Hepatocyte (in vitro differentiated cells): Measurements from ENCODE around the gene CCM2. TPM values are rescaled to one million over a fixed set of nuclear protein-coding genes. Genes with fewer than 3 reads are reported as not detected.

Experiments
- DNase-seq: peaks from one replicate; pipeline ENCODE4 v3.0.0-alpha.2; 2016; ENCODE audit warnings: low spot score
- H2AFZ ChIP-seq: fragments of 200-600 bp; sonication (generic); 2 replicates; pipeline ENCODE4 v1.6.0; 2016; ENCODE audit warnings: antibody characterized with exemption, mild to moderate bottlenecking
- H3K27ac ChIP-seq: fragments of 200-600 bp; sonication (generic); 2 replicates; pipeline ENCODE4 v1.5.1; 2016; ENCODE audit warnings: mild to moderate bottlenecking
- H3K27me3 ChIP-seq: fragments of 200-600 bp; sonication (generic); 2 replicates; pipeline ENCODE4 v1.6.1; 2016
- H3K36me3 ChIP-seq: fragments of 200-600 bp; sonication (generic); replicated peaks from 2 replicates; pipeline ENCODE4 v1.5.1; 2016; ENCODE audit warnings: low read depth; ENCODE audit not compliant: insufficient read depth
- H3K4me1 ChIP-seq: fragments of 200-600 bp; sonication (generic); 2 replicates; pipeline ENCODE4 v1.5.1; 2016; ENCODE audit warnings: mild to moderate bottlenecking, moderate library complexity; ENCODE audit not compliant: insufficient read depth
- H3K4me2 ChIP-seq: fragments of 200-600 bp; sonication (generic); 2 replicates; pipeline ENCODE4 v1.6.0; 2016
- H3K4me3 ChIP-seq: fragments of 200-600 bp; sonication (generic); 2 replicates; pipeline ENCODE4 v1.5.1; 2016; ENCODE audit warnings: mild to moderate bottlenecking
- H3K79me2 ChIP-seq: fragments of 200-600 bp; sonication (generic); 2 replicates; pipeline ENCODE4 v1.6.0; 2017; ENCODE audit warnings: mild to moderate bottlenecking
- H3K9me2 ChIP-seq: fragments of 200-600 bp; sonication (generic); replicated peaks from 2 replicates; pipeline ENCODE4 v1.6.0; 2017; ENCODE audit warnings: mild to moderate bottlenecking; ENCODE audit not compliant: insufficient read depth
- H3K9me3 ChIP-seq: fragments of 200-600 bp; sonication (generic); 2 replicates; pipeline ENCODE4 v1.5.1; 2016; ENCODE audit warnings: low read depth, mild to moderate bottlenecking
- H4K20me1 ChIP-seq: fragments of 200-600 bp; sonication (generic); 2 replicates; pipeline ENCODE4 v1.6.0; 2016; ENCODE audit warnings: mild to moderate bottlenecking; ENCODE audit not compliant: insufficient read depth, poor library complexity, severe bottlenecking
- EZH2 ChIP-seq: fragments of 200-600 bp; sonication (generic); IDR thresholded peaks from 2 replicates; pipeline ENCODE4 v1.6.1; 2016; ENCODE audit warnings: antibody characterized with exemption, mild to moderate bottlenecking, borderline replicate concordance
- EZH2phosphoT487 ChIP-seq: fragments of 200-600 bp; sonication (generic); IDR thresholded peaks from one replicate; pipeline ENCODE4 v1.6.1; 2018; ENCODE audit warnings: antibody characterized with exemption, mild to moderate bottlenecking, low read depth, moderate library complexity; ENCODE audit not compliant: unreplicated experiment, severe bottlenecking
- WGBS: methylation state at CpG from one replicate; pipeline ENCODE4 v1.1.6; 2016; ENCODE audit warnings: low lambda C conversion rate; ENCODE audit errors: missing lambda C conversion rate; 5-methylcytosine and 5-hydroxymethylcytosine counted together
- polyA plus RNA-seq: library from polyadenylated mRNA; unstranded; fragments of >200 nt; fragmentation: Nextera tagmentation; extraction: Ambion mirVana; gene quantifications from 2 replicates; pipeline ENCODE4 v1.2.1, GENCODE V29; 2016
- total RNA-seq: library from RNA; depleted of rRNA; stranded (reverse); fragments of >200 nt; gene quantifications from 2 replicates; pipeline ENCODE4 v1.2.3, GENCODE V29; 2014
- TF ChIP-seq, protein P1 (sequence below): fragments of 200-600 bp; sonication (generic); IDR thresholded peaks from 2 replicates; pipeline ENCODE4 v1.5.1; 2016; ENCODE audit warnings: antibody characterized with exemption, mild to moderate bottlenecking; ENCODE audit not compliant: poor library complexity

Gene CCM2
- total and polyA plus RNA-seq, 2 experiments from 2014 or later = 32.2 to 57.1 TPM

DNA sequence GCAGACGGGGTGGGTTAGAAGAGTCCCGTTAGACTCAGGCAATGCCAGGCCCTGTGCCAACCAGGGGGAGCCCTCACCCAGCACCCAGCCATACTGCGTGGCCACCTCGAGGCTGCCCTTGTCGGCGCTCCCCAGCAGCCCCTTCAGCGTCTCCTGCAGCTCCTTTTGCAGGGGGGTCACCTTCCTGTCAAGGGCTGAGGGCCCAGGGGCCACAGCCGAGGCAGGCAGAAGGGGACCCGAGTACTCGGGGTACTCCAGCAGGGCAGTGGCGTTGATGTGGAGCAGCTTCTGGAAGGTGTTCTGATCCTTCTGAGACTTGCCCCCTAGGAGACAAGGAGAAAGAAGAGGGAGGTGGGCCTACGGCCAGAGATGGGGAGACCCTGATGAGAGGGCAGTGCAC is 101.7 kb downstream of the CCM2 start:
- Histone ChIP-seq H3K27me3 (no peaks in the 10 kb centered on the region), H3K4me3 (no peak overlapping the region), H3K36me3 (no peaks in the 10 kb centered on the region), H3K4me1 (no peaks in the 10 kb centered on the region), H3K4me2 (no peak overlapping the region), H3K79me2 (peaks cover 3% of the 10 kb centered on the region), H2AFZ (no peak overlapping the region), H3K27ac (no peak overlapping the region), H4K20me1 (no peaks in the 10 kb centered on the region), H3K9me2 (no peaks in the 10 kb centered on the region), H3K9me3 (no peaks in the 10 kb centered on the region)
- 98% methylated on average over 12 of the region's 12 CpGs for WGBS
- TF ChIP-seq EZH2 (no peak), EZH2phosphoT487 (no peak)
- TF ChIP-seq, protein P1, sequence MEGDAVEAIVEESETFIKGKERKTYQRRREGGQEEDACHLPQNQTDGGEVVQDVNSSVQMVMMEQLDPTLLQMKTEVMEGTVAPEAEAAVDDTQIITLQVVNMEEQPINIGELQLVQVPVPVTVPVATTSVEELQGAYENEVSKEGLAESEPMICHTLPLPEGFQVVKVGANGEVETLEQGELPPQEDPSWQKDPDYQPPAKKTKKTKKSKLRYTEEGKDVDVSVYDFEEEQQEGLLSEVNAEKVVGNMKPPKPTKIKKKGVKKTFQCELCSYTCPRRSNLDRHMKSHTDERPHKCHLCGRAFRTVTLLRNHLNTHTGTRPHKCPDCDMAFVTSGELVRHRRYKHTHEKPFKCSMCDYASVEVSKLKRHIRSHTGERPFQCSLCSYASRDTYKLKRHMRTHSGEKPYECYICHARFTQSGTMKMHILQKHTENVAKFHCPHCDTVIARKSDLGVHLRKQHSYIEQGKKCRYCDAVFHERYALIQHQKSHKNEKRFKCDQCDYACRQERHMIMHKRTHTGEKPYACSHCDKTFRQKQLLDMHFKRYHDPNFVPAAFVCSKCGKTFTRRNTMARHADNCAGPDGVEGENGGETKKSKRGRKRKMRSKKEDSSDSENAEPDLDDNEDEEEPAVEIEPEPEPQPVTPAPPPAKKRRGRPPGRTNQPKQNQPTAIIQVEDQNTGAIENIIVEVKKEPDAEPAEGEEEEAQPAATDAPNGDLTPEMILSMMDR = no peak
- no peak for DNase-seq

DNA sequence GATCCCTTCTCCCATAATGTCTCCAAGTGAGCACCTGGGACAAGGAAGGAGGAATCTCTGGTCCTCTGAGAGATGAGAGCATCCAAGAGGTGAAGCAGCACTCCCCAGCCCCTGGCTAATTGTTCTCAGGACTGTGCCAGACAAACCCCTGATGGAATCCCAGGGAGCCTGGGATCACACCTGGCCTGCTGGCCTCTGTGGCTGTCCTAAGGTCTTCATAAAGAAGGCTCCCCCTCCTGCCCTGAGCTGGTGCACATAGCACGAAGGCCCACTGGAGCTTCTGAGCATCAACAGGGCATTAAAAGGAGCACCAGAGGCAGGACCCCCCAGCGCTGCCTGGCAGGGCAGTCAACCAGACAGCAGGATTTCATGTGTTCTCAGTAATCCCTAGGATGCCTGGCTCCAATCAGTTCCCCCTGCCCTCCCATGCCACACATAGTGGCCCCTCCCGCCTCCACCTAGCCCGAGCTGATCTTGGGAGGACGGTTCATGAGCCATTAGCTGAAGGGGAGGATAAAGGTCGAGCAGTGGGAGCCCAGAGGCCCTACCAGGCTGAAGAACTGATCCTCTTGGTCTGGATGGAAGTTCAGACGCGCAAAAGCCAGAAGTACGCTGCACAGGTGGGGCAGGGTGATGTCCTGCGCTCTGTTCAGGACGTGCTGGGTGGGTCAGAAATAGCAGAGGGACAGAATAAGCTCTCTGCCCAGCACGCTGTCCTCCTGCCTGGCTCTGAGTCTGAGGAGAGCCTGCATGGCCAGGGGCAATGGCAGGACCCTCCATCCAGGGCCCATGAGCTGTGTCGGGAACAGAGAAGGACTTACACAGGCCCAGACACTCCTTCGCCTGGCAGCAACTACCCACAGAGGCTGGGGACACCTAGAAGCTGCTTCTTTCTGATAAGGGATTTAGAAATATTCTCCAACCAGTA is 103.0 kb downstream of the CCM2 start:
- 85% methylated on average over 14 of the region's 14 CpGs for WGBS

DNA sequence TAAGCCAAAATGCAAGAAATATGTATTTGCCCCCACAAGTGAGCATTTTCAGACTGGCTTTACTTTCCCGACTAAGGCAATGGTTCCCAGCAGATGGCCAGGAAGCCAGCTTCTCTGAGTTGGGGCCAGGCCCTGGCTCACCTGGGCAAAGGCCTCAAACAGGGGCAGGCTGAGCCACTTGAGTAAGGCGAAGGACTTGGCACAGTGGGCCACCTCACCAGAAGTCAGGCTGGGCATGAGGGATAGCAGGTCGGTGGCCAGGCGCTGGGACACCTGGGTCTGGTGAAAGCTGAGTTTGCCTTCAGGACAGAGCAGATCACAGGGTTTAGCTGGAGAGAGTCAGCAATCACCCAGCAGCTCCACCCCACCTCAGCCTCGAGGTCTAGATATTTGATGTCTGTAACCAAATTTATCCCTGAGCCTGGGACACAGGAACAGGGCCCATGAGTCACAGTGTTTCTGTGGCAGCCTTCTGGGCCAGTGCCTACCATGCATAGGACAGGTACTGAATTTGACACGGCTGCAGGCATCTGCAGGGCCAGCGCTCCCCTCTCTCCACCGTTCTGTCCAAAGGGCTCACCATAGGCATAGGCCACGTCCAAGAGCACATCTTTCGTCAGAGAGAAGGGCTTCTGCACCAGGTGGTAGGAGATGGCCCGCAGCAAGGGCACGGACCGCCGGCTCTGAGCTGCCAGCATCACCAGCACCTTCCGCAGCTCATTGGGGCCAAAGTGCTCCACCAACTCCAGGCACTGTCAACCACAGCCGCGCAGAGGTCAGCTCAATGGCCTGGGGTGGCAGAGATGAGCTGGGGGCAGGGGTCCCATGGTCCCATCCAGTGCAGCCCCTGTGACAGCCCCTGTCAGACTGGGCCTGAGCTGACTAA is 104.2 kb downstream of the CCM2 start:
- Histone ChIP-seq H3K4me2 (no peak overlapping the region), H4K20me1 (peaks cover 11% of the 10 kb centered on the region), H3K4me1 (no peaks in the 10 kb centered on the region), H3K79me2 (peaks cover 26% of the 10 kb centered on the region), H3K27ac (no peak overlapping the region), H3K9me2 (no peaks in the 10 kb centered on the region), H2AFZ (no peak overlapping the region), H3K9me3 (no peaks in the 10 kb centered on the region), H3K36me3 (no peaks in the 10 kb centered on the region), H3K27me3 (no peaks in the 10 kb centered on the region), H3K4me3 (no peak overlapping the region)
- WGBS = 98% methylated on average over 17 of the region's 17 CpGs
- TF ChIP-seq EZH2 (no peak), EZH2phosphoT487 (no peak)
- TF ChIP-seq, protein P1 = no peak
- no peak for DNase-seq

More for the DNA sequence above, 103.0 kb downstream of the CCM2 start:
- H4K20me1 ChIP-seq = peaks cover 4% of the 10 kb centered on the region
- H3K36me3 ChIP-seq = no peaks in the 10 kb centered on the region
- no peaks in the 10 kb centered on the region for H3K27me3 ChIP-seq
- no peak for DNase-seq
- no peaks in the 10 kb centered on the region for H3K9me2 ChIP-seq
- H3K4me3 ChIP-seq = no peak overlapping the region
- H2AFZ ChIP-seq = no peak overlapping the region
- TF ChIP-seq EZH2phosphoT487 = no peak
- TF ChIP-seq EZH2 = no peak
- TF ChIP-seq, protein P1 = no peak
- no peaks in the 10 kb centered on the region for H3K4me1 ChIP-seq
- H3K27ac ChIP-seq = no peak overlapping the region
- H3K9me3 ChIP-seq = no peaks in the 10 kb centered on the region
- H3K79me2 ChIP-seq = peaks cover 14% of the 10 kb centered on the region
- no peak overlapping the region for H3K4me2 ChIP-seq
